H9 (cell line): ENCODE data around the gene E4F1. TPM values are rescaled to one million over a fixed set of nuclear protein-coding genes. Genes with fewer than 3 reads are reported as not detected.

Experiments
- DNase-seq: peaks from one replicate; pipeline ENCODE4 v3.0.0-alpha.2; 2017
- H2AFZ ChIP-seq: one replicate; pipeline ENCODE4 v1.6.1; 2013; ENCODE audit warnings: mild to moderate bottlenecking, low read length, control low read depth, moderate library complexity
- H2AK5ac ChIP-seq: 2 replicates; pipeline ENCODE4 v1.6.1; 2013; ENCODE audit warnings: low read length, control low read depth, mixed read lengths; ENCODE audit not compliant: insufficient read length
- H2BK120ac ChIP-seq: one replicate; pipeline ENCODE4 v1.6.1; 2013; ENCODE audit warnings: low read depth, mild to moderate bottlenecking, low read length, control low read depth, inconsistent platforms; ENCODE audit not compliant: poor library complexity, severe bottlenecking
- H2BK12ac ChIP-seq: 2 replicates; pipeline ENCODE4 v1.6.1; 2013; ENCODE audit warnings: low read length, control low read depth, mixed read lengths, low read depth; ENCODE audit not compliant: insufficient read length
- H2BK15ac ChIP-seq: 2 replicates; pipeline ENCODE4 v1.6.1; 2013; ENCODE audit warnings: low read depth, low read length, control low read depth
- H2BK20ac ChIP-seq: one replicate; pipeline ENCODE4 v1.6.1; 2013; ENCODE audit warnings: low read depth, mild to moderate bottlenecking, low read length, control low read depth, inconsistent platforms; ENCODE audit not compliant: poor library complexity, severe bottlenecking
- H2BK5ac ChIP-seq: 2 replicates; pipeline ENCODE4 v1.6.1; 2013; ENCODE audit warnings: low read length, control low read depth, mixed read lengths; ENCODE audit not compliant: insufficient read length
- H3K14ac ChIP-seq: 2 replicates; pipeline ENCODE4 v1.6.1; 2013; ENCODE audit warnings: low read length, control low read depth; ENCODE audit not compliant: insufficient read depth
- H3K18ac ChIP-seq: 2 replicates; pipeline ENCODE4 v1.6.1; 2013; ENCODE audit warnings: low read depth, mild to moderate bottlenecking, mixed read lengths, low read length, control low read depth; ENCODE audit not compliant: insufficient read length
- H3K23ac ChIP-seq: 2 replicates; pipeline ENCODE4 v1.6.1; 2013; ENCODE audit warnings: low read length, control low read depth, mixed read lengths, low read depth; ENCODE audit not compliant: insufficient read length
- H3K23me2 ChIP-seq: 2 replicates; pipeline ENCODE4 v1.6.1; 2013; ENCODE audit warnings: low read depth, mild to moderate bottlenecking, mixed read lengths, low read length, control low read depth; ENCODE audit not compliant: insufficient read length, poor library complexity, severe bottlenecking
- H3K27ac ChIP-seq: 2 replicates; pipeline ENCODE4 v1.5.1; 2013; ENCODE audit warnings: low read length, control low read depth, mixed read lengths, low read depth; ENCODE audit not compliant: insufficient read length
- H3K27me3 ChIP-seq: 2 replicates; pipeline ENCODE4 v1.6.1; 2013; ENCODE audit warnings: low read length, control low read depth, inconsistent platforms; ENCODE audit not compliant: insufficient read depth
- H3K4ac ChIP-seq: 2 replicates; pipeline ENCODE4 v1.6.1; 2013; ENCODE audit warnings: low read depth, mild to moderate bottlenecking, control low read depth, inconsistent platforms, low read length, moderate library complexity
- H3K4me1 ChIP-seq: 2 replicates; pipeline ENCODE4 v1.6.1; 2013; ENCODE audit warnings: low read length, control low read depth, inconsistent platforms; ENCODE audit not compliant: insufficient read depth
- H3K4me2 ChIP-seq: 2 replicates; pipeline ENCODE4 v1.6.1; 2013; ENCODE audit warnings: low read length, control low read depth, mixed read lengths; ENCODE audit not compliant: insufficient read length, insufficient read depth
- H3K56ac ChIP-seq: 2 replicates; pipeline ENCODE4 v1.6.1; 2013; ENCODE audit warnings: low read depth, mild to moderate bottlenecking, mixed read lengths, low read length, control low read depth; ENCODE audit not compliant: insufficient read length
- H3K79me1 ChIP-seq: 2 replicates; pipeline ENCODE4 v1.6.1; 2013; ENCODE audit warnings: low read depth, mild to moderate bottlenecking, moderate library complexity, low read length, control low read depth, inconsistent platforms; ENCODE audit not compliant: insufficient read depth, poor library complexity, severe bottlenecking
- H3K79me2 ChIP-seq: 2 replicates; pipeline ENCODE4 v1.6.1; 2013; ENCODE audit warnings: low read length, control low read depth, inconsistent platforms; ENCODE audit not compliant: insufficient read depth
- H3K9ac ChIP-seq: 2 replicates; pipeline ENCODE4 v1.6.1; 2013; ENCODE audit warnings: low read length, control low read depth, mixed read lengths; ENCODE audit not compliant: insufficient read length; ENCODE audit errors: extremely low read depth
- H3K9me3 ChIP-seq: one replicate; pipeline ENCODE4 v1.6.1; 2013; ENCODE audit warnings: low read depth, low read length, inconsistent platforms; ENCODE audit not compliant: control insufficient read depth
- H3T11ph ChIP-seq: one replicate; pipeline ENCODE4 v1.6.1; 2013; ENCODE audit warnings: mild to moderate bottlenecking, low read length, control low read depth, inconsistent platforms
- H4K20me1 ChIP-seq: one replicate; pipeline ENCODE4 v1.6.1; 2013; ENCODE audit not compliant: control insufficient read depth, insufficient read length, insufficient read depth
- H4K5ac ChIP-seq: 2 replicates; pipeline ENCODE4 v1.6.1; 2013; ENCODE audit warnings: low read depth, mild to moderate bottlenecking, mixed read lengths, low read length, control low read depth; ENCODE audit not compliant: insufficient read length
- H4K8ac ChIP-seq: replicated peaks from 2 replicates; pipeline ENCODE4 v1.6.1; 2013; ENCODE audit warnings: low read length, control low read depth, mixed read lengths, low read depth; ENCODE audit not compliant: insufficient read length
- H4K91ac ChIP-seq: 2 replicates; pipeline ENCODE4 v1.6.1; 2013; ENCODE audit warnings: low read depth, mild to moderate bottlenecking, moderate library complexity, mixed read lengths, low read length, control low read depth; ENCODE audit not compliant: insufficient read length
- H3K27ac Mint-ChIP-seq, 3 experiments: 2 replicates in 2 of 3; 3 replicates in 1 of 3; pipeline ENCODE4 v1.8.0; 2020 to 2021; ENCODE audit warnings: mixed read lengths in 3 of 3, mild to moderate bottlenecking in 1 of 3, moderate library complexity in 1 of 3
- H3K27me3 Mint-ChIP-seq: 2 replicates; pipeline ENCODE4 v1.8.0; 2021; ENCODE audit warnings: low read depth, mild to moderate bottlenecking, moderate library complexity, mixed read lengths
- H3K36me3 Mint-ChIP-seq, 3 experiments: 2 replicates in 2 of 3; 3 replicates in 1 of 3; pipeline ENCODE4 v1.8.0; 2020 to 2021; ENCODE audit warnings: low read depth in 3 of 3, mixed read lengths in 3 of 3; ENCODE audit not compliant: insufficient read depth in 1 of 3
- H3K4me1 Mint-ChIP-seq, 2 experiments: 2 replicates each; pipeline ENCODE4 v1.8.0; 2020; ENCODE audit warnings: mixed read lengths in 2 of 2
- H3K4me3 Mint-ChIP-seq, 2 experiments: 2 replicates in 1 of 2; 3 replicates in 1 of 2; pipeline ENCODE4 v1.8.0; 2020 to 2021; ENCODE audit warnings: mild to moderate bottlenecking in 2 of 2, mixed read lengths in 2 of 2, moderate library complexity in 1 of 2
- H3K9me3 Mint-ChIP-seq, 2 experiments: 2 replicates in 1 of 2; 3 replicates in 1 of 2; pipeline ENCODE4 v1.8.0; 2020; ENCODE audit warnings: mild to moderate bottlenecking in 2 of 2, mixed read lengths in 2 of 2, moderate library complexity in 1 of 2
- WGBS: extraction: QIAGEN DNeasy Blood & Tissue Kit; methylation state at CpG from one replicate; pipeline ENCODE4 v1.1.7; 2013; ENCODE audit warnings: missing lambda C conversion rate, low lambda C conversion rate, mixed read lengths; ENCODE audit not compliant: insufficient read length; ENCODE audit errors: extremely low coverage; 5-methylcytosine and 5-hydroxymethylcytosine counted together
- total RNA-seq: library from RNA; stranded (reverse); gene quantifications from 2 replicates; pipeline ENCODE4 v1.2.1, GENCODE V29; 2021
- TF ChIP-seq, protein P1 (sequence below): fragments of 200-600 bp; sonication (generic); conservative IDR thresholded peaks from 3 replicates; pipeline ENCODE4 v1.8.0; 2021; ENCODE audit warnings: antibody characterized with exemption, mild to moderate bottlenecking

Gene E4F1
- total RNA-seq, 1 experiment from 2014 or later, result 35.9 TPM

DNA sequence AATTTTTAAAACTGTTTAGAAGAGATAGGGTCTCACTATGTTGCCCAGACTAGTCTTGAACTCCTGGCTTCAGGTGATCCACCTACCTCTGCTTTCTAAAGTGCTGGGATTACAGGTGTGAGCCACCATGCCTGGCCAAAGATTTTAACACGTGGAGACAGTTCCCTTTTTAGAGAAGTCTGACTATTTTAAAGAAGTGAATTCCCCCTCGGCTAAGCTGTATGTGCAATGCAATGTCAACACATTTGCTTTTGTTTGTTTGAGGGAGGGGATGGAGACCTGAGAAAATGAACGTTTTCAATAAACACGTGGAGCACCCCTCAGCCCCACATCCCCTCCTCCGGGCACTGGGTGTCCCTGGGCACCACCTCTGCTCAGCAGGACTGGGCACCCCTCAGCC lies 58.9 kb downstream of the E4F1 start:
- no peak overlapping the region for H3K4me3 Mint-ChIP-seq
- DNase-seq, result no peak
- Histone ChIP-seq H4K8ac (no peak overlapping the region), H4K91ac (no peak overlapping the region), H2AFZ (no peak overlapping the region), H3K27ac (no peak overlapping the region), H2BK120ac (no peak overlapping the region), H3K79me1 (no peaks in the 10 kb centered on the region), H3K9me3 (no peaks in the 10 kb centered on the region), H3K23ac (no peak overlapping the region), H3K4me2 (no peak overlapping the region), H3K4ac (no peak overlapping the region), H2BK15ac (no peak overlapping the region), H3K23me2 (no peaks in the 10 kb centered on the region), H4K20me1 (no peaks in the 10 kb centered on the region), H2BK5ac (no peak overlapping the region), H4K5ac (no peak overlapping the region), H2BK20ac (no peak overlapping the region), H3K56ac (no peak overlapping the region), H3K27me3 (no peaks in the 10 kb centered on the region), H3K79me2 (no peaks in the 10 kb centered on the region), H2BK12ac (no peak overlapping the region), H3K14ac (no peak overlapping the region), H3T11ph (no peak overlapping the region), H3K4me1 (no peaks in the 10 kb centered on the region), H3K9ac (no peak overlapping the region), H3K18ac (no peak overlapping the region), H2AK5ac (no peak overlapping the region)
- no CpG with 5 or more reads among the region's 5 CpGs for WGBS
- TF ChIP-seq, protein P1, sequence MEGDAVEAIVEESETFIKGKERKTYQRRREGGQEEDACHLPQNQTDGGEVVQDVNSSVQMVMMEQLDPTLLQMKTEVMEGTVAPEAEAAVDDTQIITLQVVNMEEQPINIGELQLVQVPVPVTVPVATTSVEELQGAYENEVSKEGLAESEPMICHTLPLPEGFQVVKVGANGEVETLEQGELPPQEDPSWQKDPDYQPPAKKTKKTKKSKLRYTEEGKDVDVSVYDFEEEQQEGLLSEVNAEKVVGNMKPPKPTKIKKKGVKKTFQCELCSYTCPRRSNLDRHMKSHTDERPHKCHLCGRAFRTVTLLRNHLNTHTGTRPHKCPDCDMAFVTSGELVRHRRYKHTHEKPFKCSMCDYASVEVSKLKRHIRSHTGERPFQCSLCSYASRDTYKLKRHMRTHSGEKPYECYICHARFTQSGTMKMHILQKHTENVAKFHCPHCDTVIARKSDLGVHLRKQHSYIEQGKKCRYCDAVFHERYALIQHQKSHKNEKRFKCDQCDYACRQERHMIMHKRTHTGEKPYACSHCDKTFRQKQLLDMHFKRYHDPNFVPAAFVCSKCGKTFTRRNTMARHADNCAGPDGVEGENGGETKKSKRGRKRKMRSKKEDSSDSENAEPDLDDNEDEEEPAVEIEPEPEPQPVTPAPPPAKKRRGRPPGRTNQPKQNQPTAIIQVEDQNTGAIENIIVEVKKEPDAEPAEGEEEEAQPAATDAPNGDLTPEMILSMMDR, result no peak
- H3K27ac Mint-ChIP-seq, result no peak overlapping the region
- H3K9me3 Mint-ChIP-seq, result no peaks in the 10 kb centered on the region
- peaks cover 0 to 6% of the 10 kb centered on the region in 2 experiments; a peak in 1 of 4 replicates for H3K4me1 Mint-ChIP-seq
- H3K36me3 Mint-ChIP-seq, result no peaks in the 10 kb centered on the region; a peak in 1 of 7 replicates
- peaks cover 4% of the 10 kb centered on the region; the same call in 1 of the 2 replicates for H3K27me3 Mint-ChIP-seq
